Activated CD4-positive, alpha-beta T cell treated with anti-CD3 and anti-CD28 coated beads, Interleukin-2, amount 10 ng/mL, durations not matched to agents 7 days and 5 days (primary cell): Measurements from ENCODE around the gene SEMA4C. TPM values are rescaled to one million over a fixed set of nuclear protein-coding genes. Genes with fewer than 3 reads are reported as not detected.
A peak's percentile ranks its signal among the peaks of the same experiment; 100 is the strongest.

Source experiments
- CTCF ChIA-PET: fragments of 350-600 bp; sonication (Branson Sonifier 250); formaldehyde crosslinking; loops from one replicate; lab custom pipeline; 2021; ENCODE audit warnings: antibody characterized with exemption; lab: Charles Lee
- POLR2A ChIA-PET: fragments of 350-600 bp; sonication (Branson Sonifier 250); formaldehyde crosslinking; loops from one replicate; lab custom pipeline; 2021; ENCODE audit warnings: antibody characterized with exemption; lab: Charles Lee
- DNase-seq: peaks from one replicate; pipeline ENCODE4 v3.0.0-alpha.2; 2020
- H3K27ac Mint-ChIP-seq: one replicate; pipeline ENCODE4 v1.8.0; 2021; ENCODE audit warnings: mild to moderate bottlenecking, moderate library complexity, mixed read lengths
- H3K27me3 Mint-ChIP-seq: one replicate; pipeline ENCODE4 v1.8.0; 2021; ENCODE audit warnings: mixed read lengths
- H3K36me3 Mint-ChIP-seq: one replicate; pipeline ENCODE4 v1.8.0; 2021; ENCODE audit warnings: low read depth, mixed read lengths
- H3K4me1 Mint-ChIP-seq: one replicate; pipeline ENCODE4 v1.8.0; 2021; ENCODE audit warnings: mixed read lengths
- H3K4me3 Mint-ChIP-seq: one replicate; pipeline ENCODE4 v1.8.0; 2021; ENCODE audit warnings: mild to moderate bottlenecking, moderate library complexity, mixed read lengths
- H3K9me3 Mint-ChIP-seq: one replicate; pipeline ENCODE4 v1.8.0; 2021; ENCODE audit warnings: mixed read lengths
- total RNA-seq, 2 experiments: library from RNA; stranded (reverse); gene quantifications; one replicate each; pipeline ENCODE4 v1.2.3, GENCODE V29; 2021

SEMA4C gene
- total RNA-seq, 2 experiments from 2014 or later = 25.5 to 35.4 TPM

DNA sequence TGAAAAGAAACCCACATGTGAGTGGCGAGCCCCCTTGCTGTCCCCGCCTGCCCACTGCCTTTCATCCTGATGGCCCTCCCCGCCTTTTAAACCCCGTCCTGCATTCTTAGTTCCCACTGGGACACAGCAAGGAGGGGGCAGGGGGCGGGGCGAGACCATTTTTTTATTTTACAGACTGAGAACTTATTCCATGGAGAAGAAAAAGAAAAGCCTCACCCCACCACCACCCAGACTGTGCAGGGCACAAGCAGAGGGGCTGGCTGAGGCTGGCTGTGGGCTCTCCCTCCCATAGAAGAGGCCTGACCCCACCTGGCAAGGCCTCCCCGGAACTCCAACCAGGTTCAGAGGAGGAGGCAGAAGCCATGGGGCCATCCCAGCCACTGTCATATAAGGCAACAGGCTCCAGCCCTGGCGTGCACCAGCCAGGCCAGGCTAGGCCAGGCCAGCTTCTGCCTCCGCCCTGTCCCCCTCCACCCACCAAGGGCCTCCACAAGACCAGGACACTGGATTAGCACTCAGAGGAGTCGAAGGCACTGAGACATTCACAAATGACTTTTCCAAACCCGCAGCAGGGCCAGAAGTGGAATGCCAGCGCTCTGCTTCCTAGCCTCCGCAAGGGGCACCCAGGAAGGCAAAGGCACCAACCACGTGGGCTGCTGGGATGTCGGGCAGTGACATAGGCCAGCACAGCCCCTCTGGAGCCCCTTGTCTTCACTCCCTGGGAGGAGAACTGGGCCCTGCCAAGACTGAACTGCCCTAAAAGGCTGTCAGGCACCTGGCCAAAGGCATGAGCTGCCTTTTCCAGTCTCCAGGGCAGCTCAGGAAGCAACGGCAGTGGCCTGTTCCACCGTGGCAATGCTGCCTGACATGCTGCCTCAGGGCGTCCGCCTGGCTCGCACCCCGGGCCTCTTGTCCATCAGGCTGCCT lies 37.5 kb upstream of the SEMA4C start:
- no peaks in the 10 kb centered on the region for H3K9me3 Mint-ChIP-seq
- H3K27ac Mint-ChIP-seq = no peak overlapping the region
- peaks cover 4% of the 10 kb centered on the region for H3K27me3 Mint-ChIP-seq
- POLR2A ChIA-PET = no interaction called here
- no peak for DNase-seq
- peaks cover 24% of the 10 kb centered on the region for H3K4me1 Mint-ChIP-seq
- no peak overlapping the region for H3K4me3 Mint-ChIP-seq
- no peaks in the 10 kb centered on the region for H3K36me3 Mint-ChIP-seq
- CTCF ChIA-PET = no interaction called here

DNA sequence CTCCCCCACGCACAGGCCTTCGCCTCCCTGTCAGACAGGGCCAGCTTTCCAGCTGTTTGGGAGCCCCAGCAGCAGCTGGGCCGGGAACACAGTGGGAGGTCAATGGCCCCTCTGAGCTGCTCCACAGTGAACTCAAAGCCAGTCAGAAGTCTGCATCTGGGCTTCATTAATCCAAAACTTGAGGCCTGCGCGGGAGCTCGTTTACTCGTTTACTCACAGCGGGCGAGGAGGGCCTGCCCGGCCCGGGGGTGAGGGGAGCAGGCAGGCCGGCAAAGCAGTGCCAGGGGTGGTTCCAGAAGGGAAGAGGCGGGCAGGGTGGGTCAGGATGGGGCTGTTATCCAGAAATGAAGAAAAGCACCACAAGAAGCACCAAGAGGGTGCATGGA lies 36.8 kb upstream of the SEMA4C start:
- DNase-seq = no peak
- H3K27me3 Mint-ChIP-seq = peaks cover 4% of the 10 kb centered on the region
- H3K4me3 Mint-ChIP-seq = no peak overlapping the region
- no peaks in the 10 kb centered on the region for H3K9me3 Mint-ChIP-seq
- H3K4me1 Mint-ChIP-seq = peaks cover 18% of the 10 kb centered on the region
- POLR2A ChIA-PET = no interaction called here
- CTCF ChIA-PET = no interaction called here
- no peaks in the 10 kb centered on the region for H3K36me3 Mint-ChIP-seq
- H3K27ac Mint-ChIP-seq = no peak overlapping the region

- H3K27ac Mint-ChIP-seq = no peak overlapping the region
- POLR2A ChIA-PET = no interaction called here
Observed at GRCh38 chr2:96903815-96904214, 33.9 kb upstream of the SEMA4C start.

DNA sequence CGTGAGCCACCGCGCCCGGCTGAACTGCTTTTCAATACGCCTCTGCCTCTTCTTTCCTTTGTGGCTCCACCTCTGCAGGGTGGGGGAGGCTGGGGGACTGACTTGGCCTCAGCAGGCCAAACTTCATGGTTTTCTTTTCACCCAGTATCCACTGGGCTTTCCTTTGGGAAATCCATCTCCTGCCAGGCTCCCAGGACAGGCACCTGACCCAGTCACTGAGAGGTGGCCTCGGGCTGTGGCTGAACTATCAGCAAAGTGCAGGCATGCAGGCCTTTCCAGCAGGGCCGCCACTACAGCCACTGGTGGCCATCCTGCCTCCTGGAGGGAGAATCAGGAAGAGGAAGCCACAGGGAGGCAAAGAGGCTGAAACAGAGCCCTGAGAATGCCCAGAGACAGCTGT lies 33.4 kb upstream of the SEMA4C start:
- Mint-ChIP-seq H3K27me3 (no peaks in the 10 kb centered on the region), H3K4me1 (peaks cover 12% of the 10 kb centered on the region), H3K4me3 (no peak overlapping the region), H3K27ac (no peak overlapping the region), H3K9me3 (no peaks in the 10 kb centered on the region), H3K36me3 (no peaks in the 10 kb centered on the region)
- CTCF ChIA-PET = interaction anchor here (1.4 to 1.8 kb wide), 2 partner anchors 12 to 22 kb away, joined by 4 to 6 read pairs; no protein-coding TSS in a partner anchor
- DNase-seq = no peak
- POLR2A ChIA-PET = no interaction called here

More at GRCh38 chr2:96903815-96904214, 33.9 kb upstream of the SEMA4C start:
- H3K9me3 Mint-ChIP-seq = no peaks in the 10 kb centered on the region
- CTCF ChIA-PET = interaction anchor here (1.4 to 1.8 kb wide), 2 partner anchors 12 to 22 kb away, joined by 4 to 6 read pairs; no protein-coding TSS in a partner anchor
- H3K4me1 Mint-ChIP-seq = peaks cover 9% of the 10 kb centered on the region
- H3K4me3 Mint-ChIP-seq = no peak overlapping the region
- no peaks in the 10 kb centered on the region for H3K27me3 Mint-ChIP-seq
- DNase-seq = no peak
- no peaks in the 10 kb centered on the region for H3K36me3 Mint-ChIP-seq

GRCh38 chr2:96900237-96900636 lies 30.4 kb upstream of the SEMA4C start:
- no peak for DNase-seq
- H3K27ac Mint-ChIP-seq = no peak overlapping the region
- POLR2A ChIA-PET = no interaction called here
- H3K36me3 Mint-ChIP-seq = no peaks in the 10 kb centered on the region
- peaks cover 34% of the 10 kb centered on the region for H3K4me1 Mint-ChIP-seq
- no peak overlapping the region for H3K4me3 Mint-ChIP-seq
- no peaks in the 10 kb centered on the region for H3K27me3 Mint-ChIP-seq
- CTCF ChIA-PET = interaction anchor here (1.0 kb wide), 1 partner anchor 41 kb away, joined by 5 read pairs; no protein-coding TSS in a partner anchor
- no peaks in the 10 kb centered on the region for H3K9me3 Mint-ChIP-seq

- Mint-ChIP-seq H3K27ac (no peak overlapping the region), H3K36me3 (no peaks in the 10 kb centered on the region), H3K9me3 (no peaks in the 10 kb centered on the region), H3K4me3 (no peak overlapping the region), H3K27me3 (no peaks in the 10 kb centered on the region), H3K4me1 (peaks cover 39% of the 10 kb centered on the region)
- ChIA-PET POLR2A (interaction anchor here (0.6 kb wide), 1 partner anchor 175 kb away, joined by 7 read pairs; no protein-coding TSS in a partner anchor), CTCF (interaction anchor here (0.6 to 1.6 kb wide), 4 partner anchors 13 to 41 kb away, joined by 3 to 5 read pairs (median 4); partner anchors contain the start of gene ANKRD39)
- DNase-seq = no peak
Observed at GRCh38 chr2:96899413-96899741, 29.5 kb upstream of the SEMA4C start.

DNA sequence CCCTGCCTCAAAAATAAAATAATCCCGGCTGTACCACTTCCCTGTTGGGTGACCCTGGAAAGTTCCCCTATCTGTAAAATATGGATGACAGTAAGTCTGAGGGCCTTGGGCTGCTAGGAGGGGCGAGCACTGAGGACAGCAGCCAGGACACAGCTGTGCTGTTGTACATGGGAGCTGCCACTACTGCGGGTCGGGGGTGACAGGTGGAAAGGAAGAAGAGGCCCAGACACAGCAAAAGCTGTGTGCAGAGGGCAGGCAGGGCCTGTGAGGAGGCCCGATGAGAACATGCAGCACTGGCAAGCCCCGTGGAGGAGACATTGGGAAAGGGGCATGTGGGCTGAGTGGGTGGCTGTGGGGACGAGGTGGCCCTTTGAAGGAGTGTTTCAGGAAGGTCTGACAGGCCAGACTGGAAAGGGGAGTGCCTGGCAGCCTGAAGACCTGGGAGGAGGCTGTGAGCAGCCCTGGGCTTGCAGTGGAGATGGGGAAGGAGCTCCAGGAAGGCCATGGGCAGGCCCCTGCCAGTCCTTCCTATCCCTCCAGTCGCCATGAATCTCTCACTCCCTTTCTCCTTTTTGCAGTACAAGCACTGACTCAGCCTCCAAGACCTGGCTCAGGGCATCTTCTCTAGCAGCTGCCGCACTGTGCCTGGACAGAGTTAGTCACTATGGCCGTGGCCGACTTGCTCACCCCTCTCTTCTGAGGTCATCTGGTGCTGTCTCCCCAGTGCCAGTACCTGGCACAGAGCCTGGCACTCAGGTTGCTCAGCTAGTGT lies 28.9 kb upstream of the SEMA4C start:
- Mint-ChIP-seq H3K27ac (peak overlapping the region; percentile 69), H3K27me3 (no peaks in the 10 kb centered on the region), H3K4me1 (peaks cover 36% of the 10 kb centered on the region), H3K9me3 (no peaks in the 10 kb centered on the region), H3K4me3 (no peak overlapping the region), H3K36me3 (no peaks in the 10 kb centered on the region)
- no peak for DNase-seq
- ChIA-PET CTCF (interaction anchor here (0.7 to 1.6 kb wide), 3 partner anchors 14 to 41 kb away, joined by 3 to 5 read pairs (median 4); partner anchors contain the start of gene ANKRD39), POLR2A (no interaction called here)

DNA sequence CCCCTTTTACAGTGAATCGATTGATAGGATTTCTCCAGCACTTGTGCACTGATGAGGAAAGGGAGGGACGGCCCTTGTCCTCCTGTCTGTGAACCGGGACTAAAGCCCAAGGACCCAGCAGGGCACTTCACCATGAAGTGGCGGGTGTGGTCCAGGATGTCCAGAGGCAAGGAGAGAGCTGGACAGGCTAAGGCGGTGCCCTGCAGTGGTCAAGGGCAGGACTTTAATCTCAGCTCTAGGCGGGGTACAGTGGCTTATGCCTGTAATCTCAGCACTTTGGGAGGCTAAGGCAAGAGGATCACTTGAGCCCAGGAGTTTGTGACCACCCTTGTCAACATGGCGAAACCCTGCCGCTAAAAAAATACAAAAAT lies 28.2 kb upstream of the SEMA4C start:
- POLR2A ChIA-PET = no interaction called here
- no peaks in the 10 kb centered on the region for H3K36me3 Mint-ChIP-seq
- no peaks in the 10 kb centered on the region for H3K9me3 Mint-ChIP-seq
- no peak for DNase-seq
- H3K4me3 Mint-ChIP-seq = no peak overlapping the region
- CTCF ChIA-PET = interaction anchor here (1.6 kb wide), 1 partner anchor 18 kb away, joined by 4 read pairs; no protein-coding TSS in a partner anchor
- H3K27ac Mint-ChIP-seq = no peak overlapping the region
- peaks cover 35% of the 10 kb centered on the region for H3K4me1 Mint-ChIP-seq
- no peaks in the 10 kb centered on the region for H3K27me3 Mint-ChIP-seq

GRCh38 chr2:96897491-96898134 lies 27.7 kb upstream of the SEMA4C start:
- no peak overlapping the region for H3K4me3 Mint-ChIP-seq

GRCh38 chr2:96895746-96896651 lies 26.1 kb upstream of the SEMA4C start:
- POLR2A ChIA-PET = no interaction called here
- no peak overlapping the region for H3K4me3 Mint-ChIP-seq
- CTCF ChIA-PET = interaction anchor here (0.6 to 1.1 kb wide), 2 partner anchors 17 to 172 kb away, joined by 3 to 4 read pairs; no protein-coding TSS in a partner anchor
- peaks cover 57% of the 10 kb centered on the region for H3K4me1 Mint-ChIP-seq
- H3K27ac Mint-ChIP-seq = peak overlapping the region; percentile 65
- DNase-seq = no peak
- no peaks in the 10 kb centered on the region for H3K27me3 Mint-ChIP-seq
- no peaks in the 10 kb centered on the region for H3K36me3 Mint-ChIP-seq
- no peaks in the 10 kb centered on the region for H3K9me3 Mint-ChIP-seq

More at GRCh38 chr2:96897491-96898134, 27.7 kb upstream of the SEMA4C start:
- H3K27me3 Mint-ChIP-seq = no peaks in the 10 kb centered on the region
- H3K9me3 Mint-ChIP-seq = no peaks in the 10 kb centered on the region
- peak overlapping the region; percentile 64 for H3K27ac Mint-ChIP-seq
- ChIA-PET POLR2A (no interaction called here), CTCF (no interaction called here)
- DNase-seq = no peak
- H3K4me1 Mint-ChIP-seq = peaks cover 40% of the 10 kb centered on the region
- H3K36me3 Mint-ChIP-seq = no peaks in the 10 kb centered on the region

DNA sequence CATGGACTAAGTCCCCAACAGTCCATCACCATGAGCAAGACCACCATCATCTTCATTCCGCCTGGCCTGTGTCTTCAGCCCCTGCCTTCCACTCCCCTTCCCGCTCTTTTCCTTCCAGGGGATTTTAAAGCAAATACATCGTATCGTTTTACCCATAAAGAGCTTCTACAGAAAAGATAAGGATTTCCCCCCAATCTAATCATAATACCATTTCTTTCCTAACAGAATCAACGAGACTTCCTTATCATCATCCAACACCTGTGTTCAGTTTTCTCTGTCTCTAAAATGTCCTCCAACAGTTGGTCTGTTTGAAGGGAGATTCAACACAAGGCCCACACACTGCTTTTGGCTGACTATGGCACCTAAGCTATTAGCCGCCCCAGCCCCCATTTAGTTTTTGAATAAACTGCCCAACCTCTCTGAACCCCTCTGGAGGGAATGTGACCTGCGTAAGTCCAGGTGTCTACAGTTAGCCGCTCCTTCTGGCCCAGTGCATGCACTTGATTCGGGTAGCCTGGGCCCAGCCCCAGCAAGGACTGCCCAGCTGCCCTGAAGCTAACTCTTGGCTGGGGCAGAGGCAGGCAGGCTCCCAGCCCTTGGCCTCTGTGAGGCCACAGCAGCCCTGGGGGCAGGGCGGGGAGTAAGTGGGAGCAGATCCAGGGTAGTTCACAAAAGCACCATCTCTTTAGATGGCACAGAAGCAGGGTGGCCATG lies 25.3 kb upstream of the SEMA4C start:
- no peak for DNase-seq
- Mint-ChIP-seq H3K27me3 (no peaks in the 10 kb centered on the region), H3K27ac (peak overlapping the region; percentile 52), H3K4me1 (peaks cover 62% of the 10 kb centered on the region), H3K36me3 (no peaks in the 10 kb centered on the region), H3K9me3 (no peaks in the 10 kb centered on the region), H3K4me3 (no peak overlapping the region)
- POLR2A ChIA-PET = no interaction called here
- CTCF ChIA-PET = interaction anchor here (0.6 to 1.1 kb wide), 2 partner anchors 18 to 171 kb away, joined by 3 to 4 read pairs; no protein-coding TSS in a partner anchor
